Limb (tissue), 2 donors: ENCODE measurements around the gene MYL5.
"Not testable (repeated sequence)": the region's sequence is repeated elsewhere in the genome, so short reads cannot be mapped to it uniquely, and the experiment has no call there.

Experiments used
- DNase-seq, 2 donors: peaks; one replicate each; pipeline ENCODE4 v3.0.0-alpha.2; 2016; ENCODE audit errors: extremely low spot score in 2 of 2

MYL5 gene

GRCh38 chr4:704971-705277 lies 30.6 kb downstream of the MYL5 start:
- DNase-seq = no peak

DNA sequence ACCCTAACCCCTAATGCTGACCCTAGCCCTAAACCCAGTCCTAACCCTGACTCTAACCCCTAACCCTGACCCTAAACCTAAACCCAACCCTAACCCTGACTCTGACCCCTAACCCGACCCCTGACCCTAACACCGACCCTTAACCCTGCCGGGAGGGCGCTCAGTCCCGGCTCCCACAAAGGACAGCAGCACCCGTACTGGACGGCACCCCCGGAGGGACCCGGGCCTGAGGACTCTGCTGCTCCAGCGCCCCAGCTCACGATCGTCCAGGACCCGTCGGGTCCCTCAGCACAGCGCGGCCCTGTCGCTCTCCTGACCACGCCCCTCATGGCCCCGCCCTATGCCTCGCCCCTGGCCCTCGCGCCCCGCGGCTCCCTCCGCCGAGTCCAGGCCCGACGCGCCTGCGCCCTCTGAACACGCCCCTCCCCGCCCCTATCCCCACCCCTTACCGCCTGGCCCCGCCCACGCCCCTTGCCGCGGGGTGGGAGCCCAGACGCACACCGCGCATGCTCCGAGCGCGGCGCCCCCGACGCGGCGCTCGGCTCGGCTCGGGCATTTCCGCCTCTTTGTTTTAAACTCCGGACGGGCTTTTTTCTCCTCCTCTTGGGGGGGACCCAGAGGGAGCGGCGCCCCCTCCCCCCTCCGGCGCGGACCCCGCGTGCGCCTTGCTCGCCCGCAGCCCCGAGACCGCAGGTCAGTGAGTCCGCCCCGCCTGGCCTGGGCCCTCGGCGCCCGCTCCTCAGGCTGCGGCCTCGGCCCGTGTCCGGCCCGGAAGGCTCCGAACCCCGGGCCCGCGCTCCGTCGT lies 31.1 kb downstream of the MYL5 start, which contains the start of gene PCGF3:
Gene PCGF3 (plus strand): TSS at position 555 of the 805 bp plus-strand sequence. CDS start 27,849 bp downstream, outside the sequence.
- DNase-seq = peak; percentile 94 to 100

DNA sequence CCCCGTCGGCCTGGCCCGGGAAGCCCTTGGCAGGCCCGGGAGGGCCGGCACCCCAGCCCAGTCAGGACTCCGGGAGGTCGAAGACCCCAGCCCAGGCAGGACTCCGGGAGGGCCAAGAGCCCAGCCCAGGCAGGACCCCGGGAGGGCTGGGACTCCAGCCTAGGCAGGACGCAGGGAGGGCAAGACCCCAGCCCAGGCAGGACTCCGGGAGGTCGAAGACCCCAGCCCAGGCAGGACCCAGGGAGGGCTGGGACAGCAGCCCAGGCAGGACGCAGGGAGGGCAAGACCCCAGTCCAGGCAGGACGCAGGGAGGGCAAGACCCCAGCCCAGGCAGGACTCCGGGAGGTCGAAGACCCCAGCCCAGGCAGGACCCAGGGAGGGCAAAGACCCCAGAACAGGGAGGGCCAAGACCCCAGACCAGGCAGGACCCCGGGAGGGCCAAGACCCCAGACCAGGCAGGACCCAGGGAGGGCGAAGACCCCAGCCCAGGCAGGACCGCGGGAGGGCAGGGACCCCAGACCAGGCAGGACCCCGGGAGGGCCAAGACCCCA lies 31.8 kb downstream of the MYL5 start:
- DNase-seq = not testable (repeated sequence)

GRCh38 chr4:706834-707598 lies 32.7 kb downstream of the MYL5 start:
- DNase-seq = no peak

DNA sequence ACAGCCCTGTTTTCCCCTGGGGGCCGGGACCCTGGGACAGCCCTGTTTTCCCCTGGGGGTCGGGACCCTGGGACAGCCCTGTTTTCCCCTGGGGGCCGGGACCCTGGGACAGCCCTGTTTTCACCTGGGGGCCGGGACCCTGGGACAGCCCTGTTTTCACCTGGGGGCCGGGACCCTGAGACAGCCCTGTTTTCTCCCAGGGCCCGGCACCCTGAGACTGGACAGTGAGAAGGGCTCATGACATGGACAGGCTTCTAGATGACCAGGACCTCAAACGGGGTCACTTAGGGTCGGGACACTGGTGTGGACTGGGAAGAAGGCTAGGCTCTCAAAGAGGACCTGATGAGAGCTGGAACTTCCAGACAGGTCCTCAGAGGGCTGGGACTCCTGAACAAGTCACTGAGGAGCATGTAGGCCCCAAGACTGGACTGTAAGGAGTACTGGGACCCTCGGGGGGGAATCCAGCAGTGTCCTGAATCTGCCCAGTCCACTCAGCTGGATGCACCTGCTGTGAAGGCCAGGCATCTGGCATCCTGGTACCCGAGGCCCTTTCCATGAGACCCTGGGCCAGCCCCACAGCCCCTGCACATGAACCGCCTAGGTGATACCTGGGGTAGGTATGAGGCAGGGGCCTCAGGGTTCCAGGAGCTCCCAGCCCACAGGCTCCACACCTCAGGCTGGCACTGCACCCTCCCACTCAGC lies 33.7 kb downstream of the MYL5 start:
- no peak for DNase-seq

DNA sequence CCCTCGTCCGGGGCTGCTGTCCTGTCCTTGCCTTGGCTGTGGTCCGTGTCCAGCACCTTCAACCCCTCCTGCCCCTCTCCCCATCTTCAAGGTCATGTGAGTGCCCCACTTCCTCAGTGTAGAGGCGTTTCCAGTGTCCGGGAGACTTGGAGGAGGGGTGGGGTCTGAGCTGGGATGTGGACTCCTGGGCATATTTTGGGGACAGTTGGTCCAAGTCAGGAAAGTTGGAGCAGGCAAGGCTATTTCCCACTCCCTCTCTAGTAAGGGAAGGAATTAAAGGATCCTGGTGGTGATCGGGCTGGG lies 34.2 kb downstream of the MYL5 start:
- DNase-seq = no peak

GRCh38 chr4:709348-709747 lies 35.0 kb downstream of the MYL5 start:
- no peak for DNase-seq

GRCh38 chr4:710116-710515 lies 35.8 kb downstream of the MYL5 start:
- no peak for DNase-seq

GRCh38 chr4:710916-711315 lies 36.6 kb downstream of the MYL5 start:
- no peak for DNase-seq

- no peak for DNase-seq
Observed at GRCh38 chr4:712093-712492, 37.8 kb downstream of the MYL5 start.

DNA sequence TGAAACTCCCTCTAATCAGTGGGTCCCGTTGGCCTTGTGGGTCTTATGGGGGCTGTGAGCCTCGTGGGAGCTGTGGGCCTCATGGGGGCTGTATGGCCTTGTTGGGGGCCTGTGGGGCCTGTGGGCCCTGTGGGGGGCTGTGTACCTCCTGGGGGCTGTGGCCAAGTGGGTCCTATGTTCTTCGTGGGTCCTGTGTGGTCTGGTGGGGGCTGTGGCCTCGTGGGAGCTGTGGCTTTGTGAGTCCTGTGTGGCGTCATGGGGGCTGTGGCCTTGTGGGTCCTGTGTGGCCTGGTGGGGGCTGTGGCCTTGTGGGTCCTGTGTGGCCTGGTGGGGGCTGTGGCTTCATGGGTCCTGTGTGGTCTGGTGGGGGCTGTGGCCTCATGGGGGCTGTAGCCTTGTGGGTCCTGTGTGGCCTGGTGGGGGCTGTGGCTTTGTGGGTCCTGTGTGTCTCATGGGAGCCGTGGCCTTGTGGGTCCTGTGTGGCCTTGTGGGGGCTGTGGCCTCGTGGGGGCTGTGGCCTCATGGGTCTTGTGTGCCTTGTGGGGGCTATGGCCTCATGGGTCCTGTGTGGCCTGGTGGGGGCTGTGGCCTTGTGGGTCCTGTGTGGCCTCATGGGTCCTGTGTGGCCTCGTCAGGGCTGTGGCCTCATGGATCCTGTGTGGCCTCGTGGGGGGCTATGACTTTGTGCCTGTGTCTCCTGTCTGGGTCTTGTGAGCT lies 38.7 kb downstream of the MYL5 start:
- DNase-seq = no peak

- DNase-seq = no peak
Observed at GRCh38 chr4:714087-714486, 39.7 kb downstream of the MYL5 start.

- no peak for DNase-seq
Observed at GRCh38 chr4:717601-718320, 43.4 kb downstream of the MYL5 start.

DNA sequence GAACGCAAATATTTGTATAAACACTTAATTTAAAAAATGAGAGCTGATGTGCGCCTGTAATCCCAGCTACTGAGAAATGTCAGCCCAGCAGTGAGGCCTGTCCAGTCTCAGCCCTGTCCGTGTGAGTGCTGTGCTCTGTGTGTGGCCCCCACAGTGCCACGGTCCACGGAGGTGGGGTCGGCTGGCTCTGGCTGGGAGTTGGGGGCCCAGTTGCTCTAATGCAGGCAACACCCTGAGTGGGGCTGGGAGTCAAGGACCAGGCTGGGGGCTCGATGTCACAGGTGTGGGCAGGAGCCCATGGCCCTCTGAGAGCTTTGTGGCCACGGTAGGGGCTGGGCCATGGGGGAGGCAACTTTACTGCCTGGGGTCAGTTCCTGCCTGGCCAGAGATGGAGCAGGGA lies 44.1 kb downstream of the MYL5 start:
- no peak for DNase-seq

DNA sequence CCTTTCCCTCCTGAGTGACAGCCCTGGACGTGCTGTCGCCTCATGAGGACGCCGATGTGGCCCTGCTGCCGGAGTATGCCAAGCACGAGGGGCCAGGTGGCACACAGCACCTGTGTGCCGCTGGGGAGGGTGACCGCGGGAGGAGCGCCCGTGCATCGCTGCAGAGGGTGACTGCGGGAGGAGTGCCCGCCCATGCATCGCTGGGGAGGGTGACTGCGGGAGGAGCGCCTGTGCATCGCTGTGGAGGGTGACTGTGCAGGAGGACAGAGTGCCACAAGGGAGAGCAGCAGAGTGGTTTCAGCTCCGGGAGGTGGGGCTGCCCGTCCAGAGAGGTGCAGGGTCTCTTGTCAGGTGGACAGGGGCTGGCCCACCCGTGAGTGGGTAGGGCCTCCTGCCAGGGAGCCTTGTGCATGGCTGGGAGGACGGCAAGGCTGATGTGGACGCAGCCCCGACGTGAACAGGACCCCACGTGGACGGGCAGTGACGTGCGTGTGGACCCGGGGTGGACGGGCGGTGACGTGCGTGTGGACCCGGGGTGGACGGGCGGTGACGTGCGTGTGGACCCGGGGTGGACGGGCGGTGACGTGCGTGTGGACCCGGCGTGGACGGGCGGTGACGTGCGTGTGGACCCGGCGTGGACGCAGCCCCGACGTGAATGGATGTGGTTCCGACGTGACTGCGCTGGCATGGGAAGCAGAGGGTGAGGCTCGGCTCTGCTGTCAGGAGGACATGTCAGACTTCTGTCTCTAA lies 45.9 kb downstream of the MYL5 start:
- DNase-seq = no peak

DNA sequence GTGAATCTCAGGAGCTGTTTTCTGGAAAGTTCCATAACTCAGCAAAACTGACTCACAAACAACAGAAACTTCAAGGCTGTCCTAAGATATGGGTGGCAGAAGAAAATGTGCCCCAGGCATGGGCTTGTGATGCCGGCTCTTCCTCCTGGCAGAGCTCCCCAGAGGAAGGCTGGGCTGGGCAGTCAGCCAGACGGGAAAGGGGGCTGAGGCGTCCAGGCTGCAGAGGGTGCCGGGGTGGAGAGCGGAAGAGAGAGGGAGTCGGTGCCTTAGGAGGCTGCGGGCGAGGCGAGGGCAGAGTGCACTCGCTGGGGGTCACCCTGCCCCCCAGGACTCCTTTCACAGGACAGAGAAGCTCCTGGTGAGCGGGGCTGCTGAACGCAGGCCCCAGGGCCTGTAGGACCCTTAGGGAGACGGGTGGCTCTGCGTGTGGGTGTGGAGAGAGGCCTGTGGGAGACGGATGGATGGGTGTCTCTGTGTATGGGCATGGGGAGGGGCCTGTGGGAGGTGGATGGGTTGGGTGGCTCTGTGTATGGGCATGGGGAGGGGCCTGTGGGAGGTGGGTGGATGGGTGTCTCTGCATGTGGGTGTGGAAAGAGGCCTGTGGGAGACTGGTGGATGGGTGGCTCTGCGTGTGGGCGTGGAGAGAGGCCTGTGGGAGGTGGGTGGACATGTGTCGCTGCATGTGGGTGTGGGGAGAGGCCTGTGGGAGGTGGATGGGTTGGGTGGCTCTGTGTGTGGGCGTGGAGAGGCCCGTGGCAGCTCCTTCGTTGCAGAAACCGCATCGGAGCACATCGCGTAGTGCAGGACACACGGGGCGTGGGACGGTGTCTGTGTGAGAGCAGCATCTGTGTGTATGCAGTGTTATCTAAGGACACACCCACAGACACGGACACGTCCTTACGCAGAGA lies 47.2 kb downstream of the MYL5 start:
- DNase-seq = no peak

DNA sequence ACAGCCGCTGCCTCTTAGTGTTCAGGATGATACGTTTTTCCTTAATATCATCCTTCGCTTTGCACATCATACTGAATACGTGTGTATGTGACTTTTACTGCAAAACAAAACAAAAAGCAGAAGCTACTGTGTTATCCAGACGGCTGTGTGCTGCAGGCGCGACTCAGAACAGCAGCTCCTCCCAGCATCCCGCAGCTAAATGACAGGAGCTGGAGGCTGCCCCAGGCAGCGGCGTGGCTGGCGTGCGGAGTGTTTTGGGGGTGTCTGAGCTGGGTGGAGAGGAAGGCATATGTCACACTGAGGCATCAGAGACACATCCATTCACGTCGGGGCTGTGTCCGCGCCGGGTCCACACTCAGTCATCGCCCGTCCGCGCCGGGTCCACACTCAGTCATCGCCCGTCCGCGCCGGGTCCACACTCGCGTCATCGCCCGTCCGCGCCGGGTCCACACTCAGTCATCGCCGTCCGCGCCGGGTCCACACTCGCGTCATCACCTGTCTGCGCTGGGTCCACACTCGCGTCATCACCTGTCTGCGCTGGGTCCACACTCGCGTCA lies 47.9 kb downstream of the MYL5 start:
- DNase-seq = no peak

GRCh38 chr4:722851-723360 lies 48.6 kb downstream of the MYL5 start:
- no peak for DNase-seq
